ENCODE measurements around the gene REN. TPM values are rescaled to one million over a fixed set of nuclear protein-coding genes. Genes with fewer than 3 reads are reported as not detected.
A peak's percentile ranks its signal among the peaks of the same experiment; 100 is the strongest.

REN gene
- total and polyA plus RNA-seq, 2 experiments from 2014 or later: not detected

DNA sequence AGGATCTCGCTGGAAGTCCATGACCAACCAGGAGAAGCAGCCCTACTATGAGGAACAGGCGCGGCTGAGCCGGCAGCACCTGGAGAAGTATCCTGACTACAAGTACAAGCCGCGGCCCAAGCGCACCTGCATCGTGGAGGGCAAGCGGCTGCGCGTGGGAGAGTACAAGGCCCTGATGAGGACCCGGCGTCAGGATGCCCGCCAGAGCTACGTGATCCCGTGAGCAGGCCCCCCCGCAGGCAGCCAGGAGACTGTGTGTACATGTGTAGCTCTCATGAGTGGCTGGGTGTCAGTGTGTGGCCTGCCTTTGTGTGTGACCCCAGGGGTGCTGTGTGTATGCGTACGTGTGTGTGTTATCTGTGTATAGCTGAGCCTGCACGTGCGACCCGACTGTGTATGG, 41.5 kb downstream of the REN start:
- TF ChIP-seq STAT1 (IDR thresholded peaks at IDR 0.05; ENCODE audit: unreplicated experiment) (no peak), JUNB (IDR thresholded peaks at IDR 0.05; ENCODE audit: unreplicated experiment) (no peak)
- TF ChIP-seq, protein P1, sequence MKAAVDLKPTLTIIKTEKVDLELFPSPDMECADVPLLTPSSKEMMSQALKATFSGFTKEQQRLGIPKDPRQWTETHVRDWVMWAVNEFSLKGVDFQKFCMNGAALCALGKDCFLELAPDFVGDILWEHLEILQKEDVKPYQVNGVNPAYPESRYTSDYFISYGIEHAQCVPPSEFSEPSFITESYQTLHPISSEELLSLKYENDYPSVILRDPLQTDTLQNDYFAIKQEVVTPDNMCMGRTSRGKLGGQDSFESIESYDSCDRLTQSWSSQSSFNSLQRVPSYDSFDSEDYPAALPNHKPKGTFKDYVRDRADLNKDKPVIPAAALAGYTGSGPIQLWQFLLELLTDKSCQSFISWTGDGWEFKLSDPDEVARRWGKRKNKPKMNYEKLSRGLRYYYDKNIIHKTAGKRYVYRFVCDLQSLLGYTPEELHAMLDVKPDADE (IDR thresholded peaks at IDR 0.05): no peak
- TF ChIP-seq, protein P2, sequence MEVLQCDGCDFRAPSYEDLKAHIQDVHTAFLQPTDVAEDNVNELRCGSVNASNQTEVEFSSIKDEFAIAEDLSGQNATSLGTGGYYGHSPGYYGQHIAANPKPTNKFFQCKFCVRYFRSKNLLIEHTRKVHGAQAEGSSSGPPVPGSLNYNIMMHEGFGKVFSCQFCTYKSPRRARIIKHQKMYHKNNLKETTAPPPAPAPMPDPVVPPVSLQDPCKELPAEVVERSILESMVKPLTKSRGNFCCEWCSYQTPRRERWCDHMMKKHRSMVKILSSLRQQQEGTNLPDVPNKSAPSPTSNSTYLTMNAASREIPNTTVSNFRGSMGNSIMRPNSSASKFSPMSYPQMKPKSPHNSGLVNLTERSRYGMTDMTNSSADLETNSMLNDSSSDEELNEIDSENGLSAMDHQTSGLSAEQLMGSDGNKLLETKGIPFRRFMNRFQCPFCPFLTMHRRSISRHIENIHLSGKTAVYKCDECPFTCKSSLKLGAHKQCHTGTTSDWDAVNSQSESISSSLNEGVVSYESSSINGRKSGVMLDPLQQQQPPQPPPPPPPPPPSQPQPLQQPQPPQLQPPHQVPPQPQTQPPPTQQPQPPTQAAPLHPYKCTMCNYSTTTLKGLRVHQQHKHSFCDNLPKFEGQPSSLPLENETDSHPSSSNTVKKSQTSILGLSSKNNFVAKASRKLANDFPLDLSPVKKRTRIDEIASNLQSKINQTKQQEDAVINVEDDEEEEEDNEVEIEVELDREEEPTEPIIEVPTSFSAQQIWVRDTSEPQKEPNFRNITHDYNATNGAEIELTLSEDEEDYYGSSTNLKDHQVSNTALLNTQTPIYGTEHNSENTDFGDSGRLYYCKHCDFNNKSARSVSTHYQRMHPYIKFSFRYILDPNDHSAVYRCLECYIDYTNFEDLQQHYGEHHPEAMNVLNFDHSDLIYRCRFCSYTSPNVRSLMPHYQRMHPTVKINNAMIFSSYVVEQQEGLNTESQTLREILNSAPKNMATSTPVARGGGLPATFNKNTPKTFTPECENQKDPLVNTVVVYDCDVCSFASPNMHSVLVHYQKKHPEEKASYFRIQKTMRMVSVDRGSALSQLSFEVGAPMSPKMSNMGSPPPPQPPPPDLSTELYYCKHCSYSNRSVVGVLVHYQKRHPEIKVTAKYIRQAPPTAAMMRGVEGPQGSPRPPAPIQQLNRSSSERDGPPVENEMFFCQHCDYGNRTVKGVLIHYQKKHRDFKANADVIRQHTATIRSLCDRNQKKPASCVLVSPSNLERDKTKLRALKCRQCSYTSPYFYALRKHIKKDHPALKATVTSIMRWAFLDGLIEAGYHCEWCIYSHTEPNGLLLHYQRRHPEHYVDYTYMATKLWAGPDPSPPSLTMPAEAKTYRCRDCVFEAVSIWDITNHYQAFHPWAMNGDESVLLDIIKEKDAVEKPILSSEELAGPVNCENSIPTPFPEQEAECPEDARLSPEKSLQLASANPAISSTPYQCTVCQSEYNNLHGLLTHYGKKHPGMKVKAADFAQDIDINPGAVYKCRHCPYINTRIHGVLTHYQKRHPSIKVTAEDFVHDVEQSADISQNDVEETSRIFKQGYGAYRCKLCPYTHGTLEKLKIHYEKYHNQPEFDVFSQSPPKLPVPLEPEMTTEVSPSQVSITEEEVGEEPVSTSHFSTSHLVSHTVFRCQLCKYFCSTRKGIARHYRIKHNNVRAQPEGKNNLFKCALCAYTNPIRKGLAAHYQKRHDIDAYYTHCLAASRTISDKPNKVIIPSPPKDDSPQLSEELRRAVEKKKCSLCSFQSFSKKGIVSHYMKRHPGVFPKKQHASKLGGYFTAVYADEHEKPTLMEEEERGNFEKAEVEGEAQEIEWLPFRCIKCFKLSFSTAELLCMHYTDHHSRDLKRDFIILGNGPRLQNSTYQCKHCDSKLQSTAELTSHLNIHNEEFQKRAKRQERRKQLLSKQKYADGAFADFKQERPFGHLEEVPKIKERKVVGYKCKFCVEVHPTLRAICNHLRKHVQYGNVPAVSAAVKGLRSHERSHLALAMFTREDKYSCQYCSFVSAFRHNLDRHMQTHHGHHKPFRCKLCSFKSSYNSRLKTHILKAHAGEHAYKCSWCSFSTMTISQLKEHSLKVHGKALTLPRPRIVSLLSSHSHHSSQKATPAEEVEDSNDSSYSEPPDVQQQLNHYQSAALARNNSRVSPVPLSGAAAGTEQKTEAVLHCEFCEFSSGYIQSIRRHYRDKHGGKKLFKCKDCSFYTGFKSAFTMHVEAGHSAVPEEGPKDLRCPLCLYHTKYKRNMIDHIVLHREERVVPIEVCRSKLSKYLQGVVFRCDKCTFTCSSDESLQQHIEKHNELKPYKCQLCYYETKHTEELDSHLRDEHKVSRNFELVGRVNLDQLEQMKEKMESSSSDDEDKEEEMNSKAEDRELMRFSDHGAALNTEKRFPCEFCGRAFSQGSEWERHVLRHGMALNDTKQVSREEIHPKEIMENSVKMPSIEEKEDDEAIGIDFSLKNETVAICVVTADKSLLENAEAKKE (CRISPR knock-in tag; IDR thresholded peaks at IDR 0.05): no peak
- H3K9me2 ChIP-seq (ENCODE audit: insufficient read depth): no peaks in the 10 kb centered on the region
- H2AFZ ChIP-seq: no peak overlapping the region
- H3K36me3 ChIP-seq (ENCODE audit: insufficient read depth): peaks cover 34% of the 10 kb centered on the region
- H3K4me3 Mint-ChIP-seq: no peak overlapping the region
- H3K4me1 Mint-ChIP-seq: peaks cover 40% of the 10 kb centered on the region
- H3K9me3 Mint-ChIP-seq: no peaks in the 10 kb centered on the region
- no peaks in the 10 kb centered on the region for H3K79me2 ChIP-seq (replicated peaks; ENCODE audit: insufficient read depth)
- no peak overlapping the region for H3K4me3 ChIP-seq
- H3K36me3 Mint-ChIP-seq (ENCODE audit: low read depth): peaks cover 74% of the 10 kb centered on the region
- peaks cover 16% of the 10 kb centered on the region for H3K4me1 ChIP-seq (ENCODE audit: insufficient read depth)
- ATAC-seq (no peak), DNase-seq (ENCODE audit: low spot score) (no peak)
- H3K27me3 Mint-ChIP-seq (ENCODE audit: insufficient read depth, low read depth, poor library complexity): peaks cover 18% of the 10 kb centered on the region
- H3K27ac ChIP-seq (ENCODE audit: low read depth): peak overlapping the region; percentile 45; the same call in 1 of the 2 replicates
- 0 out of 2 replicates have a peak, but pooled peaks cover 27% of the 10 kb centered on the region for H3F3A ChIP-seq (replicated peaks; ENCODE audit: low read depth)
- no peak overlapping the region for H3K4me2 ChIP-seq
- no peak overlapping the region for H3K27ac Mint-ChIP-seq
- H3K27me3 ChIP-seq (ENCODE audit: insufficient read depth): no peaks in the 10 kb centered on the region
- H4K20me1 ChIP-seq (replicated peaks; ENCODE audit: insufficient read depth): peaks cover 20% of the 10 kb centered on the region

DNA sequence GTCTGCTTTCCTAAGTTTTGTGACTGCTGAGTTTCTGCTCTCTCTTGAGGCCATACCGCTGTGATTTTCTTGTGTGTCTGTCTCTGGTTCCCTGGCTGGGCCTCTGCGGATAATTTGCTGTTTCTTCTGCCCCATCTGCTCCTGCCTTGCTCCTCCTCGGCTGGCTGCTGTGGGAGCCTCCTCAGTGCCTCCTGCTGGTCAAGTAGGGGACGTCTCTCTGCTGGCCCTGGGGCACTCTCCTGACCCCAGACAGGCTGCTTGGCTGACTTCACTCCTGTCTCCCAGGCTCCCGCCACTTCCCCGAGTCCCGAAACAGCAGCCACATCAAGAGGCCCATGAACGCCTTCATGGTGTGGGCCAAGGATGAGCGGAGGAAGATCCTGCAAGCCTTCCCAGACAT, 42.8 kb downstream of the REN start:
- peak; percentile 80 for ATAC-seq
- Histone ChIP-seq H3K9me2 (ENCODE audit: insufficient read depth) (no peaks in the 10 kb centered on the region), H4K20me1 (replicated peaks; ENCODE audit: insufficient read depth) (peaks cover 20% of the 10 kb centered on the region), H3K36me3 (ENCODE audit: insufficient read depth) (peaks cover 40% of the 10 kb centered on the region), H3K27ac (ENCODE audit: low read depth) (peak overlapping the region; percentile 55; the same call in 1 of the 2 replicates), H3K4me3 (no peak overlapping the region), H3K27me3 (ENCODE audit: insufficient read depth) (no peaks in the 10 kb centered on the region), H3K79me2 (replicated peaks; ENCODE audit: insufficient read depth) (no peaks in the 10 kb centered on the region), H3K4me2 (no peak overlapping the region), H3F3A (replicated peaks; ENCODE audit: low read depth) (0 out of 2 replicates have a peak, but pooled peaks cover 25% of the 10 kb centered on the region), H3K4me1 (ENCODE audit: insufficient read depth) (peaks cover 11% of the 10 kb centered on the region; the same call in 1 of the 2 replicates), H2AFZ (no peak overlapping the region)
- TF ChIP-seq, protein P3, sequence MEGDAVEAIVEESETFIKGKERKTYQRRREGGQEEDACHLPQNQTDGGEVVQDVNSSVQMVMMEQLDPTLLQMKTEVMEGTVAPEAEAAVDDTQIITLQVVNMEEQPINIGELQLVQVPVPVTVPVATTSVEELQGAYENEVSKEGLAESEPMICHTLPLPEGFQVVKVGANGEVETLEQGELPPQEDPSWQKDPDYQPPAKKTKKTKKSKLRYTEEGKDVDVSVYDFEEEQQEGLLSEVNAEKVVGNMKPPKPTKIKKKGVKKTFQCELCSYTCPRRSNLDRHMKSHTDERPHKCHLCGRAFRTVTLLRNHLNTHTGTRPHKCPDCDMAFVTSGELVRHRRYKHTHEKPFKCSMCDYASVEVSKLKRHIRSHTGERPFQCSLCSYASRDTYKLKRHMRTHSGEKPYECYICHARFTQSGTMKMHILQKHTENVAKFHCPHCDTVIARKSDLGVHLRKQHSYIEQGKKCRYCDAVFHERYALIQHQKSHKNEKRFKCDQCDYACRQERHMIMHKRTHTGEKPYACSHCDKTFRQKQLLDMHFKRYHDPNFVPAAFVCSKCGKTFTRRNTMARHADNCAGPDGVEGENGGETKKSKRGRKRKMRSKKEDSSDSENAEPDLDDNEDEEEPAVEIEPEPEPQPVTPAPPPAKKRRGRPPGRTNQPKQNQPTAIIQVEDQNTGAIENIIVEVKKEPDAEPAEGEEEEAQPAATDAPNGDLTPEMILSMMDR (conservative IDR thresholded peaks at IDR 0.05; ENCODE audit: low read depth in 2 of 2): peak; percentile 66 to 82
- TF ChIP-seq EZH2 (IDR thresholded peaks at IDR 0.05; ENCODE audit: low read depth, unreplicated experiment): no peak
- Mint-ChIP-seq H3K9me3 (no peaks in the 10 kb centered on the region), H3K4me3 (no peak overlapping the region), H3K36me3 (ENCODE audit: low read depth) (peaks cover 85% of the 10 kb centered on the region), H3K27ac (peak overlapping the region; percentile 89), H3K4me1 (peaks cover 29% of the 10 kb centered on the region), H3K27me3 (ENCODE audit: insufficient read depth, low read depth, poor library complexity) (peaks cover 15% of the 10 kb centered on the region)
- peak; percentile 69 for DNase-seq (ENCODE audit: low spot score)

All from GM23338 (cell line).